Right lobe of liver (tissue), 4 donors: ENCODE measurements around the gene KRT36.

Source experiments
- POLR2A ChIP-seq: fragments of 450-650 bp; IDR thresholded peaks from one replicate; pipeline ENCODE4 v1.6.1; 2017; ENCODE audit warnings: antibody characterized with exemption, mild to moderate bottlenecking
- TF ChIP-seq, protein P1 (sequence below), 4 donors: fragments of 200-600 bp in 3 of 4; fragments of 450-650 bp in 1 of 4; IDR thresholded peaks; one replicate each; pipeline versions ENCODE4 v1.5.1 to v1.8.0; 2016 to 2022; ENCODE audit warnings: antibody characterized with exemption in 4 of 4, mild to moderate bottlenecking in 2 of 4
- donor health status: DM: no; HTN: no; CAD: no.
- donor health status: DM: no; HTN: no; CAD: no.
- donor health status: DM: no; HTN: yes; CAD: no.

DNA sequence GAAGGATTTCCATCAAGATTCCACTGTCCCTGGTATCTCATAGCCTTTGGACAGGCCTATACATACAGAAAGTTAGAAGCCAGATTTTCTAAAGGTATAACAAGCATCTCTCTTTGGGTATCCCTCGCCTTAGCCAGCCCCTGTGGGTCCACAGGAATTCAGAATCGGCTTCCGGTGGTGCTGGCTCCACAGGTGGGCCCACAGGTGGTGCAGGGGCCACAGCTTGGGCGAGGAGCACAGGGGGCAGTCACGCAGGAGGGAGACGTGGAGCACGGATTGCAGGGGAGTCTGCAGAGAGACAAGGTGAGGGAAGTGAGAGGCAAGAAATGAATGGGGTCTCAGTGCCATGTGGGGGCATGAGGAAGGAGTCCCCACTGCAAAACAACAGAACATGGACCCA is 52.5 kb downstream of the KRT36 start:
- TF ChIP-seq, protein P1, sequence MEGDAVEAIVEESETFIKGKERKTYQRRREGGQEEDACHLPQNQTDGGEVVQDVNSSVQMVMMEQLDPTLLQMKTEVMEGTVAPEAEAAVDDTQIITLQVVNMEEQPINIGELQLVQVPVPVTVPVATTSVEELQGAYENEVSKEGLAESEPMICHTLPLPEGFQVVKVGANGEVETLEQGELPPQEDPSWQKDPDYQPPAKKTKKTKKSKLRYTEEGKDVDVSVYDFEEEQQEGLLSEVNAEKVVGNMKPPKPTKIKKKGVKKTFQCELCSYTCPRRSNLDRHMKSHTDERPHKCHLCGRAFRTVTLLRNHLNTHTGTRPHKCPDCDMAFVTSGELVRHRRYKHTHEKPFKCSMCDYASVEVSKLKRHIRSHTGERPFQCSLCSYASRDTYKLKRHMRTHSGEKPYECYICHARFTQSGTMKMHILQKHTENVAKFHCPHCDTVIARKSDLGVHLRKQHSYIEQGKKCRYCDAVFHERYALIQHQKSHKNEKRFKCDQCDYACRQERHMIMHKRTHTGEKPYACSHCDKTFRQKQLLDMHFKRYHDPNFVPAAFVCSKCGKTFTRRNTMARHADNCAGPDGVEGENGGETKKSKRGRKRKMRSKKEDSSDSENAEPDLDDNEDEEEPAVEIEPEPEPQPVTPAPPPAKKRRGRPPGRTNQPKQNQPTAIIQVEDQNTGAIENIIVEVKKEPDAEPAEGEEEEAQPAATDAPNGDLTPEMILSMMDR (IDR thresholded peaks at IDR 0.05) = no peak
- no peak for TF ChIP-seq POLR2A
